H1 (cell line): ENCODE results near the gene POLR2I. TPM values are rescaled to one million over a fixed set of nuclear protein-coding genes. Genes with fewer than 3 reads are reported as not detected.
A peak's percentile ranks its signal among the peaks of the same experiment; 100 is the strongest.

Experiments used
- ASH2L ChIP-seq: fragments of 200-600, 300-600 bp; sonication (generic); IDR thresholded peaks from one replicate; pipeline ENCODE4 v1.7.1; 2017; ENCODE audit warnings: low read length
- ATF3 ChIP-seq: IDR thresholded peaks from 2 replicates; pipeline ENCODE4 v1.6.1; 2011; ENCODE audit warnings: low read depth, mild to moderate bottlenecking, low read length; ENCODE audit not compliant: insufficient read depth
- BACH1 ChIP-seq: IDR thresholded peaks from 2 replicates; pipeline ENCODE4 v1.6.1; 2012; ENCODE audit warnings: low read length, improper control_type of control experiment
- CBX5 ChIP-seq: fragments of 300-800, 300-1000 bp; sonication (generic); IDR thresholded peaks from 2 replicates; pipeline ENCODE4 v1.7.1; 2016; ENCODE audit warnings: antibody characterized with exemption, low read length, low read depth
- CBX8 ChIP-seq: fragments of 300-800, 300-1000 bp; sonication (generic); IDR thresholded peaks from 2 replicates; pipeline ENCODE4 v1.7.1; 2016; ENCODE audit warnings: low read depth, low read length, borderline replicate concordance
- CEBPB ChIP-seq: IDR thresholded peaks from 2 replicates; pipeline ENCODE4 v1.6.1; 2012; ENCODE audit warnings: low read depth, low read length
- CREB1 ChIP-seq: IDR thresholded peaks from 2 replicates; pipeline ENCODE4 v1.6.1; 2012; ENCODE audit warnings: inconsistent platforms
- EGR1 ChIP-seq: IDR thresholded peaks from 2 replicates; pipeline ENCODE4 v1.6.1; 2011; ENCODE audit warnings: low read depth, low read length, borderline replicate concordance
- FOSL1 ChIP-seq: IDR thresholded peaks from 2 replicates; pipeline ENCODE4 v1.6.1; 2011; ENCODE audit warnings: mild to moderate bottlenecking, low read depth, low read length, moderate library complexity; ENCODE audit not compliant: insufficient read depth
- GTF2F1 ChIP-seq: IDR thresholded peaks from 2 replicates; pipeline ENCODE4 v1.6.1; 2012; ENCODE audit warnings: low read depth, low read length, improper control_type of control experiment, borderline replicate concordance
- HDAC2 ChIP-seq, 2 experiments: fragments of 300-600 bp in 1 of 2; sonication (generic) in 1 of 2; IDR thresholded peaks; 2 replicates each; pipeline ENCODE4 v1.6.1; 2011 to 2012; ENCODE audit warnings: low read depth in 2 of 2, low read length in 2 of 2, mild to moderate bottlenecking in 2 of 2, moderate library complexity in 2 of 2, borderline replicate concordance in 1 of 2, inconsistent platforms in 1 of 2
- JUND ChIP-seq: IDR thresholded peaks from 2 replicates; pipeline ENCODE4 v1.6.1; 2011; ENCODE audit warnings: mild to moderate bottlenecking, improper control_type of control experiment, low read length
- KDM1A ChIP-seq: fragments of 200-600, 300-600 bp; sonication (generic); IDR thresholded peaks from 2 replicates; pipeline ENCODE4 v1.7.1; 2016; ENCODE audit warnings: mild to moderate bottlenecking, low read length, borderline replicate concordance
- KDM4A ChIP-seq: IDR thresholded peaks from one replicate; pipeline ENCODE4 v1.7.1; 2012; ENCODE audit warnings: low read depth, mild to moderate bottlenecking, moderate library complexity, low read length, inconsistent platforms; ENCODE audit not compliant: severe bottlenecking
- KDM5A ChIP-seq: fragments of 200-600 bp; IDR thresholded peaks from 2 replicates; pipeline ENCODE4 v1.7.1; 2012; ENCODE audit warnings: mild to moderate bottlenecking, low read length, inconsistent platforms, mixed read lengths
- NRF1 ChIP-seq: IDR thresholded peaks from 2 replicates; pipeline ENCODE4 v1.6.1; 2011; ENCODE audit warnings: mild to moderate bottlenecking, low read depth, low read length, improper control_type of control experiment
- PHF8 ChIP-seq: fragments of 200-600 bp; sonication (generic); conservative IDR thresholded peaks from 2 replicates; pipeline ENCODE4 v1.7.1; 2012; ENCODE audit warnings: low read depth, mild to moderate bottlenecking, inconsistent platforms, low read length, moderate library complexity
- POLR2A ChIP-seq, 2 experiments: IDR thresholded peaks; 1 replicate in 1 of 2; 2 replicates in 1 of 2; pipeline ENCODE4 v1.6.1; 2011; ENCODE audit warnings: low read depth in 2 of 2, low read length in 2 of 2, mild to moderate bottlenecking in 2 of 2; ENCODE audit errors: control extremely low read depth in 1 of 2
- POU5F1 ChIP-seq: IDR thresholded peaks from 2 replicates; pipeline ENCODE4 v1.6.1; 2011; ENCODE audit warnings: low read depth, mild to moderate bottlenecking, low read length, moderate library complexity
- RBBP5 ChIP-seq: IDR thresholded peaks from 2 replicates; pipeline ENCODE4 v1.7.1; 2012; ENCODE audit warnings: low read depth, mild to moderate bottlenecking, inconsistent platforms, low read length, moderate library complexity, borderline replicate concordance
- SIN3A ChIP-seq, 2 experiments: IDR thresholded peaks in 1 of 2; conservative IDR thresholded peaks in 1 of 2; 2 replicates each; pipeline ENCODE4 v1.6.1; 2011 to 2012; ENCODE audit warnings: low read length in 2 of 2, improper control_type of control experiment in 1 of 2, low read depth in 1 of 2, mild to moderate bottlenecking in 1 of 2
- SP1 ChIP-seq: IDR thresholded peaks from 2 replicates; pipeline ENCODE4 v1.6.1; 2011; ENCODE audit warnings: low read depth, low read length
- SP4 ChIP-seq: IDR thresholded peaks from 2 replicates; pipeline ENCODE4 v1.6.1; 2012; ENCODE audit warnings: low read length, inconsistent platforms
- TAF1 ChIP-seq: IDR thresholded peaks from 2 replicates; pipeline ENCODE4 v1.6.1; 2011; ENCODE audit warnings: mild to moderate bottlenecking, low read depth, low read length
- polyA plus RNA-seq, 7 experiments: library from polyadenylated mRNA; depleted of rRNA in 3 of 7; stranded (reverse) in 5 of 7; unstranded in 2 of 7; fragments of >200 nt in 5 of 7; fragments of 200-250 nt in 2 of 7; gene quantifications; 1 replicate in 5 of 7; 2 replicates in 1 of 7; 4 replicates in 1 of 7; pipeline versions ENCODE4 v1.2.1 to v1.2.3, GENCODE V29; 2011 to 2013; ENCODE audit warnings: missing spikeins in 2 of 7, mixed read lengths in 2 of 7
- total RNA-seq: library from RNA; stranded (reverse); fragmentation: NEBNext Ultra II Directional; extraction: Animal tissue kit (Norgen Biotek cat#: 25700); gene quantifications from 2 replicates; pipeline ENCODE4 v1.2.1, GENCODE V29; 2021

The POLR2I gene
- total and polyA plus RNA-seq, 2 of the 8 experiments (the other 6 are each of a cell fraction or from before 2014, with no cell fraction given) = 143 to 150 TPM

GRCh38 chr19:36139473-36140303 is 25.0 kb upstream of the POLR2I start, which contains the start of gene CAPNS1 (continued):
- peak; percentile 67 for TF ChIP-seq BACH1
- no peak for TF ChIP-seq SP4
- peak; percentile 77 for TF ChIP-seq CREB1
- TF ChIP-seq KDM1A = peak; percentile 28; the same call in 1 of the 2 replicates
- TF ChIP-seq ASH2L = peak; percentile 78
- no peak; a peak in 1 of 4 replicates for TF ChIP-seq HDAC2 (IDR thresholded peaks at IDR 0.05; ENCODE audit: borderline replicate concordance in 1 of 2, low read depth in 2 of 2, low read length in 2 of 2)
- no peak for TF ChIP-seq CBX5
- no peak for TF ChIP-seq PHF8
- TF ChIP-seq TAF1 = peak; percentile 67
- TF ChIP-seq RBBP5 = 0 out of 2 replicates have a peak, but pooled peaks have one; percentile 83
- peak; percentile 84 for TF ChIP-seq NRF1
- TF ChIP-seq SP1 = peak; percentile 73
- no peak for TF ChIP-seq POU5F1
- TF ChIP-seq KDM4A = peak; percentile 60
- peak; percentile 65 for TF ChIP-seq EGR1
- TF ChIP-seq CEBPB = no peak
- peak; percentile 46 to 68; a peak in 2 of 4 replicates for TF ChIP-seq SIN3A (conservative IDR thresholded peaks at IDR 0.05 in 1 of 2, IDR thresholded peaks at IDR 0.05 in 1 of 2; ENCODE audit: low read depth in 1 of 2, low read length in 2 of 2)
- TF ChIP-seq POLR2A (IDR thresholded peaks at IDR 0.05; ENCODE audit: control extremely low read depth in 1 of 2, low read depth in 2 of 2, low read length in 2 of 2) = peak in 1 of 2 experiments; percentile 72; a peak in 1 of 3 replicates
- TF ChIP-seq GTF2F1 = no peak
- TF ChIP-seq KDM5A = no peak
- peak; percentile 87 for TF ChIP-seq JUND
- peak; percentile 99 for TF ChIP-seq FOSL1
- peak; percentile 49; the same call in 1 of the 2 replicates for TF ChIP-seq ATF3
- no peak for TF ChIP-seq CBX8
